LNCAP (cell line): ENCODE results near the gene TIMM29.

Experiments
- TF ChIP-seq, protein P1 (sequence below): fragments of 450-650 bp; IDR thresholded peaks from 2 replicates; pipeline ENCODE4 v1.5.1; 2017; ENCODE audit warnings: mild to moderate bottlenecking

The TIMM29 gene

DNA sequence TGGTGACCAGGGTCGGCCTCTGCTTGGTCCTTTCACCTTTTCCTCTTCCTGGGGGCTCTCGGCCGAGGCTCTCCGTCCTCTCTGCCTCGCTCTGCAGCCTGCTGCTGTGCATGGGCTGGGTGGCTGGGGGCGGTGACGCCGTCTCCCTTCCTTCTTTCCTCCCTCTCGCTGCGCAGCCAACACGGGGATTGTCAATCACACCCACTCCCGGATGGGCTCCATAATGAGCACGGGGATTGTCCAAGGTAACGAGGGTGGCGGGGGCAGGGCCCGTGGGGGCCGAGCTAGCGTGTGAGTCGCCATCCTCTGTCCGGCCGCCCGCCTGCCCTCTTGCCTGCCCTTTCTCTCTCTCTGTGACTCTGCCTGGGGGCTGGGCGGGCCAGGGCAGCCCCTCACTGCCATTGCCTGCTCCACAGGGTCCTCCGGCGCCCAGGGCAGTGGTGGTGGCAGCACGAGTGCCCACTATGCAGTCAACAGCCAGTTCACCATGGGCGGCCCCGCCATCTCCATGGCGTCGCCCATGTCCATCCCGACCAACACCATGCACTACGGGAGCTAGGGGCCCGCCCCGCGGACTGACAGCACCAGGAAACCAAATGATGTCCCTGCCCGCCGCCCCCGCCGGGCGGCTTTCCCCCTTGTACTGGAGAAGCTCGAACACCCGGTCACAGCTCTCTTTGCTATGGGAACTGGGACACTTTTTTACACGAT lies 7.3 kb upstream of the TIMM29 start:
- TF ChIP-seq, protein P1, sequence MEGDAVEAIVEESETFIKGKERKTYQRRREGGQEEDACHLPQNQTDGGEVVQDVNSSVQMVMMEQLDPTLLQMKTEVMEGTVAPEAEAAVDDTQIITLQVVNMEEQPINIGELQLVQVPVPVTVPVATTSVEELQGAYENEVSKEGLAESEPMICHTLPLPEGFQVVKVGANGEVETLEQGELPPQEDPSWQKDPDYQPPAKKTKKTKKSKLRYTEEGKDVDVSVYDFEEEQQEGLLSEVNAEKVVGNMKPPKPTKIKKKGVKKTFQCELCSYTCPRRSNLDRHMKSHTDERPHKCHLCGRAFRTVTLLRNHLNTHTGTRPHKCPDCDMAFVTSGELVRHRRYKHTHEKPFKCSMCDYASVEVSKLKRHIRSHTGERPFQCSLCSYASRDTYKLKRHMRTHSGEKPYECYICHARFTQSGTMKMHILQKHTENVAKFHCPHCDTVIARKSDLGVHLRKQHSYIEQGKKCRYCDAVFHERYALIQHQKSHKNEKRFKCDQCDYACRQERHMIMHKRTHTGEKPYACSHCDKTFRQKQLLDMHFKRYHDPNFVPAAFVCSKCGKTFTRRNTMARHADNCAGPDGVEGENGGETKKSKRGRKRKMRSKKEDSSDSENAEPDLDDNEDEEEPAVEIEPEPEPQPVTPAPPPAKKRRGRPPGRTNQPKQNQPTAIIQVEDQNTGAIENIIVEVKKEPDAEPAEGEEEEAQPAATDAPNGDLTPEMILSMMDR: no peak

DNA sequence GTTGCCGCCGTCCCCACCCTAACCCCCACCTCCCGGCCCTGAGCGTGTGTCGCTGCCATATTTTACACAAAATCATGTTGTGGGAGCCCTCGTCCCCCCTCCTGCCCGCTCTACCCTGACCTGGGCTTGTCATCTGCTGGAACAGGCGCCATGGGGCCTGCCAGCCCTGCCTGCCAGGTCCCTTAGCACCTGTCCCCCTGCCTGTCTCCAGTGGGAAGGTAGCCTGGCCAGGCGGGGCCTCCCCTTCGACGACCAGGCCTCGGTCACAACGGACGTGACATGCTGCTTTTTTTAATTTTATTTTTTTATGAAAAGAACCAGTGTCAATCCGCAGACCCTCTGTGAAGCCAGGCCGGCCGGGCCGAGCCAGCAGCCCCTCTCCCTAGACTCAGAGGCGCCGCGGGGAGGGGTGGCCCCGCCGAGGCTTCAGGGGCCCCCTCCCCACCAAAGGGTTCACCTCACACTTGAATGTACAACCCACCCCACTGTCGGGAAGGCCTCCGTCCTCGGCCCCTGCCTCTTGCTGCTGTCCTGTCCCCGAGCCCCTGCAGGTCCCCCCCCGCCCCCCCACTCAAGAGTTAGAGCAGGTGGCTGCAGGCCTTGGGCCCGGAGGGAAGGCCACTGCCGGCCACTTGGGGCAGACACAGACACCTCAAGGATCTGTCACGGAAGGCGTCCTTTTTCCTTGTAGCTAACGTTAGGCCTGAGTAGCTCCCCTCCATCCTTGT lies 6.5 kb upstream of the TIMM29 start:
- TF ChIP-seq, protein P1: no peak

GRCh38 chr19:10922638-10923014 lies 6.0 kb upstream of the TIMM29 start:
- TF ChIP-seq, protein P1: no peak

GRCh38 chr19:10923260-10924112 lies 5.1 kb upstream of the TIMM29 start:
- TF ChIP-seq, protein P1: no peak

DNA sequence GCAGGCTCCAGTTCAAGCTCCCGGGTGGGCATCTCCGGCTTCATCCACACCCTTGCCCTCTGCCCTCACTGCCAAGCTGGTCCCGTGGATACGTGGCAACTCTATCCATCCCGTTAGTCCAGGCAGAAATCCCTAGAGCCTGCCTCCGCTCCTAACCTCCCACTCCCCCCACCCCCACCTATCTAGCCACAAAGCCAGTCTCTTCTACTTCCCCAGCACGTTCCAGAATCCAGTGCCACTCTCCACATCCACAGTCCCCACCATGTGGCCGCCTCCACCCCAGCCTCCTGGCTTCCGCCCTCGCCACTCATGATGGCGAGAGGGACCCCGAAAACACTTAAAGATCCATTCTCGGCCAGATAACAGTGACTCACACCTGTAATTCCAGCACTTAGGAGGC lies 4.0 kb upstream of the TIMM29 start:
- TF ChIP-seq, protein P1: no peak

DNA sequence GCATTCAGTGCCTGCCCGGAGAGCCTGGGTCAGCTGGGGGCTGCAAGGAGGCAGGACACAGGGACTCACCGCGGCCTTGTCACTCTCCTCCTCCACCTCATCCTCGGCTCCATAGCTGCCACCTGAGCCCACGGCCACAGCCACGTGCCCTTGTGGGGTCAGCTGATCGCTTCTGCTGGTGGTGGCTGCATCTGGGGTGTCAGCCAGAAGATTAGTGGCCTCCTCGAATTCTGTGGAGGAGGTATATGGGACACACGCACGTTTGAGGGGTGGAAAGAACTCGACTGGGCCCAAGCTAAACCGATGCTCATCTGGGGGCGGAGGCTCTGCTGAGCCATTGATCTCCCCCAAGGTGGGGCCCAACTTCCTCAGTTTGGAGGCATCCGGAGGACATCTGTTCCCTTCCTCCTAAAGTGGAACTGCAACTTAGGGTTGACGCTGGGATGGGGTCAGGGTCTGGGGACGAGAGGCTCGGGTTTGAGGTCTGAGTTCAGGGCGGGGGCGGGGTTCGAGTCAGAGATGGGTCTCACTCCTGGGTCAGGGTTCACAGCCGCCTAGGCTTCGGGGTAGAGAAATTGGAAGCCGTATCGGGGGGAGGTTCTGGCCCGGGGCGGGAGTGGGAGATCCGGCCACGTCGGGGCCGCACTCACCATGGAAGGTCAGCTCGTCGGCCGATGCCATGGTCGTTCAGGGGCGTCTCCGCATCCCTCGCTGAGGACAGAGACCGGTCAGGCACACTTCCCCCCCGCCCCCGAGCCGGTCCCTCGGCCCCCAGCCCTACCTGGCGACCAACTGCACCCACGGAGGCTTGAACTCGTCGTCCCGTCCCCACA lies 665 bp upstream of the TIMM29 start:
- TF ChIP-seq, protein P1: no peak

DNA sequence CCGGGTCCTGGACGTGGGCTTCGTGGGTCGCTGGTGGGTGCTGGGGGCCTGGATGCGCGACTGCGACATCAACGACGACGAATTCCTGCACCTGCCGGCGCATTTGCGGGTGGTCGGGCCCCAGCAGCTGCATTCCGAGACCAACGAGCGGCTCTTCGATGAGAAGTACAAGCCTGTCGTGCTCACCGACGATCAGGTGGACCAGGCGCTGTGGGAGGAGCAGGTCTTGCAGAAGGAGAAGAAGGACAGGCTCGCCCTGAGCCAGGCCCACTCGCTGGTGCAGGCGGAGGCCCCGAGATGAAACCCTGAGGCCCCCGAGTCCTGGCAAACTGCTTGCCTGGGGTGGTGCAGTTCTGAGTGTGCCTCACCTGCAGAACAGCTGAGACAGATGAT lies 787 bp downstream of the TIMM29 start:
- TF ChIP-seq, protein P1: no peak
